Suprapubic skin (tissue), 4 donors: ENCODE data around the gene ZNF536.

Experiments
- CTCF ChIP-seq, 2 donors: fragments of 200-600 bp in 1 of 2; fragments of 450-650 bp in 1 of 2; sonication (generic) in 1 of 2; IDR thresholded peaks; one replicate each; pipeline ENCODE4 v1.5.1; 2016 to 2019; ENCODE audit warnings: antibody characterized with exemption in 2 of 2, mild to moderate bottlenecking in 1 of 2, moderate library complexity in 1 of 2
- EP300 ChIP-seq: sonication (generic); formaldehyde crosslinking; IDR thresholded peaks from one replicate; pipeline ENCODE4 v1.6.1; 2017; ENCODE audit warnings: antibody characterized with exemption
- POLR2A ChIP-seq, 2 donors: fragments of 450-650 bp; IDR thresholded peaks; one replicate each; pipeline ENCODE4 v1.6.1; 2017; ENCODE audit warnings: antibody characterized with exemption in 2 of 2, mild to moderate bottlenecking in 2 of 2, moderate library complexity in 2 of 2
- POLR2AphosphoS5 ChIP-seq, 3 donors: sonication (generic); formaldehyde crosslinking; IDR thresholded peaks; one replicate each; pipeline ENCODE4 v1.6.1; 2017; ENCODE audit warnings: antibody characterized with exemption in 3 of 3

- TF ChIP-seq CTCF (IDR thresholded peaks at IDR 0.05) (no peak), POLR2A (IDR thresholded peaks at IDR 0.05) (no peak), EP300 (no peak), POLR2AphosphoS5 (IDR thresholded peaks at IDR 0.05) (no peak)
Observed at GRCh38 chr19:30369833-30370232, 2.4 kb upstream of the ZNF536 start.
